Upper lobe of right lung (tissue), 1 donor: ENCODE data around the gene RNF187. TPM values are rescaled to one million over a fixed set of nuclear protein-coding genes. Genes with fewer than 3 reads are reported as not detected.

ENCODE experiments used
- ATAC-seq: fragments of 200-7000 bp; cut with Tn5 transposase; one replicate; pipeline ENCODE4 v1.9.1; 2020; ENCODE audit warnings: mild to moderate bottlenecking, moderate library complexity
- DNase-seq: peaks from one replicate; pipeline ENCODE4 v3.0.0-alpha.2; 2020
- H3K27ac ChIP-seq: fragments of 200-600 bp; one replicate; pipeline ENCODE4 v1.8.0; 2022
- H3K27me3 ChIP-seq: fragments of 200-600 bp; one replicate; pipeline ENCODE4 v1.8.0; 2022; ENCODE audit warnings: mild to moderate bottlenecking
- H3K36me3 ChIP-seq: fragments of 200-600 bp; one replicate; pipeline ENCODE4 v1.8.0; 2022
- H3K4me1 ChIP-seq: fragments of 200-600 bp; one replicate; pipeline ENCODE4 v1.8.0; 2022
- H3K4me3 ChIP-seq: fragments of 200-600 bp; one replicate; pipeline ENCODE4 v1.8.0; 2022; ENCODE audit warnings: mild to moderate bottlenecking
- H3K9me3 ChIP-seq: fragments of 200-600 bp; one replicate; pipeline ENCODE4 v1.8.0; 2022
- CTCF ChIP-seq: fragments of 200-600 bp; IDR thresholded peaks from one replicate; pipeline ENCODE4 v1.8.0; 2022; ENCODE audit warnings: antibody characterized with exemption
- intact Hi-C: fragments of 100-400 bp; cut with DNase I; formaldehyde crosslinking; loops from one replicate; pipeline ENCODE4 v1.11.0; 2022
- total RNA-seq: library from RNA; stranded (reverse); fragmentation: NEBNext Ultra II Directional; extraction: Animal tissue kit (Norgen Biotek cat#: 25700); gene quantifications from one replicate; pipeline ENCODE4 v1.2.1, GENCODE V29; 2021
- donor health status: DM: no; HTN: yes; CAD: no; lungs with severe emphysema.

RNF187 gene
- total RNA-seq, 1 donor from 2014 or later: 88.8 TPM

GRCh38 chr1:228511546-228512445 is 24.6 kb downstream of the RNF187 start:
- Histone ChIP-seq H3K4me3 (no peak overlapping the region), H3K4me1 (no peaks in the 10 kb centered on the region), H3K27ac (no peak overlapping the region), H3K27me3 (no peaks in the 10 kb centered on the region), H3K9me3 (no peaks in the 10 kb centered on the region), H3K36me3 (no peaks in the 10 kb centered on the region)
- ATAC-seq (no peak), DNase-seq (no peak)
- intact Hi-C loops: no loop called here
- TF ChIP-seq CTCF: no peak

GRCh38 chr1:228512781-228513198 is 25.6 kb downstream of the RNF187 start:
- Histone ChIP-seq H3K36me3 (no peaks in the 10 kb centered on the region), H3K27me3 (no peaks in the 10 kb centered on the region), H3K27ac (no peak overlapping the region), H3K4me1 (no peaks in the 10 kb centered on the region), H3K9me3 (no peaks in the 10 kb centered on the region), H3K4me3 (no peak overlapping the region)
- no peak for TF ChIP-seq CTCF
- intact Hi-C loops: no loop called here
- ATAC-seq (no peak), DNase-seq (no peak)

- Histone ChIP-seq H3K27me3 (no peaks in the 10 kb centered on the region), H3K4me1 (no peaks in the 10 kb centered on the region), H3K9me3 (no peaks in the 10 kb centered on the region), H3K36me3 (no peaks in the 10 kb centered on the region), H3K27ac (no peak overlapping the region), H3K4me3 (no peak overlapping the region)
- DNase-seq (no peak), ATAC-seq (no peak)
- TF ChIP-seq CTCF: no peak
- intact Hi-C loops: no loop called here
Observed at GRCh38 chr1:228513236-228513900, 26.2 kb downstream of the RNF187 start.

GRCh38 chr1:228514421-228514820 is 27.2 kb downstream of the RNF187 start:
- Histone ChIP-seq H3K4me1 (no peaks in the 10 kb centered on the region), H3K27me3 (no peaks in the 10 kb centered on the region), H3K27ac (no peak overlapping the region), H3K4me3 (no peak overlapping the region), H3K9me3 (no peaks in the 10 kb centered on the region), H3K36me3 (no peaks in the 10 kb centered on the region)
- no peak for ATAC-seq
- intact Hi-C loops: no loop called here
- TF ChIP-seq CTCF: no peak
- DNase-seq: no peak

- H3K9me3 ChIP-seq: no peaks in the 10 kb centered on the region
- no peaks in the 10 kb centered on the region for H3K4me1 ChIP-seq
- no peaks in the 10 kb centered on the region for H3K36me3 ChIP-seq
- DNase-seq (no peak), ATAC-seq (no peak)
- no peak overlapping the region for H3K27ac ChIP-seq
- TF ChIP-seq CTCF: peak; percentile 67
- H3K4me3 ChIP-seq: no peak overlapping the region
- intact Hi-C loops: no loop called here
- H3K27me3 ChIP-seq: no peaks in the 10 kb centered on the region
Observed at GRCh38 chr1:228515200-228515834, 28.1 kb downstream of the RNF187 start.
